RWPE2 (cell line): ENCODE measurements around the gene STXBP4.

Experiments
- ATAC-seq: fragments of 200-7000 bp; cut with Tn5 transposase; 3 replicates; pipeline ENCODE4 v1.9.1; 2021; ENCODE audit warnings: low read depth
- DNase-seq: peaks from one replicate; pipeline ENCODE4 v3.0.0-alpha.2; 2020; ENCODE audit warnings: low spot score
- H3K27ac ChIP-seq: fragments of 450-650 bp; 2 replicates; pipeline ENCODE4 v1.5.1; 2017; ENCODE audit warnings: mild to moderate bottlenecking; ENCODE audit not compliant: poor library complexity, severe bottlenecking
- H3K27me3 ChIP-seq: fragments of 250-450 bp; sonication (Bioruptor Pico); 2 replicates; pipeline ENCODE4 v1.5.1; 2021; ENCODE audit warnings: mild to moderate bottlenecking, moderate library complexity; ENCODE audit not compliant: insufficient read depth, poor library complexity, severe bottlenecking
- H3K36me3 ChIP-seq: fragments of 250-450 bp; sonication (Bioruptor Pico); 2 replicates; pipeline ENCODE4 v1.5.1; 2020; ENCODE audit warnings: low read depth, mild to moderate bottlenecking, moderate library complexity
- H3K4me1 ChIP-seq: fragments of 250-450 bp; sonication (Bioruptor Pico); 2 replicates; pipeline ENCODE4 v1.5.1; 2021; ENCODE audit warnings: mild to moderate bottlenecking, moderate library complexity; ENCODE audit not compliant: insufficient read depth, poor library complexity, severe bottlenecking
- H3K4me3 ChIP-seq: fragments of 250-450 bp; sonication (Bioruptor Pico); 2 replicates; pipeline ENCODE4 v1.5.1; 2021; ENCODE audit warnings: mild to moderate bottlenecking, moderate library complexity; ENCODE audit not compliant: severe bottlenecking
- H3K9me3 ChIP-seq: fragments of 250-450 bp; sonication (Bioruptor Pico); 2 replicates; pipeline ENCODE4 v1.5.1; 2021; ENCODE audit warnings: mild to moderate bottlenecking, moderate library complexity; ENCODE audit not compliant: severe bottlenecking
- TF ChIP-seq, protein P1 (sequence below): fragments of 450-650 bp; IDR thresholded peaks from one replicate; pipeline ENCODE4 v1.5.1; 2017; ENCODE audit warnings: mild to moderate bottlenecking, moderate library complexity; ENCODE audit not compliant: poor library complexity, severe bottlenecking

STXBP4 gene

GRCh38 chr17:55089256-55089655, 120.7 kb downstream of the STXBP4 start:
- DNase-seq (no peak), ATAC-seq (no peak)
- Histone ChIP-seq H3K27me3 (no peaks in the 10 kb centered on the region), H3K36me3 (no peaks in the 10 kb centered on the region), H3K9me3 (no peaks in the 10 kb centered on the region), H3K4me3 (no peak overlapping the region), H3K27ac (no peak overlapping the region), H3K4me1 (no peaks in the 10 kb centered on the region)
- TF ChIP-seq, protein P1, sequence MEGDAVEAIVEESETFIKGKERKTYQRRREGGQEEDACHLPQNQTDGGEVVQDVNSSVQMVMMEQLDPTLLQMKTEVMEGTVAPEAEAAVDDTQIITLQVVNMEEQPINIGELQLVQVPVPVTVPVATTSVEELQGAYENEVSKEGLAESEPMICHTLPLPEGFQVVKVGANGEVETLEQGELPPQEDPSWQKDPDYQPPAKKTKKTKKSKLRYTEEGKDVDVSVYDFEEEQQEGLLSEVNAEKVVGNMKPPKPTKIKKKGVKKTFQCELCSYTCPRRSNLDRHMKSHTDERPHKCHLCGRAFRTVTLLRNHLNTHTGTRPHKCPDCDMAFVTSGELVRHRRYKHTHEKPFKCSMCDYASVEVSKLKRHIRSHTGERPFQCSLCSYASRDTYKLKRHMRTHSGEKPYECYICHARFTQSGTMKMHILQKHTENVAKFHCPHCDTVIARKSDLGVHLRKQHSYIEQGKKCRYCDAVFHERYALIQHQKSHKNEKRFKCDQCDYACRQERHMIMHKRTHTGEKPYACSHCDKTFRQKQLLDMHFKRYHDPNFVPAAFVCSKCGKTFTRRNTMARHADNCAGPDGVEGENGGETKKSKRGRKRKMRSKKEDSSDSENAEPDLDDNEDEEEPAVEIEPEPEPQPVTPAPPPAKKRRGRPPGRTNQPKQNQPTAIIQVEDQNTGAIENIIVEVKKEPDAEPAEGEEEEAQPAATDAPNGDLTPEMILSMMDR, result no peak

GRCh38 chr17:55090079-55090492, 121.5 kb downstream of the STXBP4 start:
- Histone ChIP-seq H3K9me3 (no peaks in the 10 kb centered on the region), H3K4me1 (no peaks in the 10 kb centered on the region), H3K27me3 (no peaks in the 10 kb centered on the region), H3K36me3 (no peaks in the 10 kb centered on the region), H3K27ac (no peak overlapping the region), H3K4me3 (no peak overlapping the region)
- DNase-seq, result no peak
- ATAC-seq, result 0 out of 3 replicates have a peak, but pooled peaks have one; percentile 27
- TF ChIP-seq, protein P1, result no peak

GRCh38 chr17:55093353-55093752, 124.8 kb downstream of the STXBP4 start:
- Histone ChIP-seq H3K36me3 (no peaks in the 10 kb centered on the region), H3K27ac (no peak overlapping the region), H3K27me3 (no peaks in the 10 kb centered on the region), H3K4me1 (no peaks in the 10 kb centered on the region), H3K9me3 (peaks cover 4% of the 10 kb centered on the region), H3K4me3 (no peak overlapping the region)
- TF ChIP-seq, protein P1, result no peak
- ATAC-seq (no peak), DNase-seq (no peak)

DNA sequence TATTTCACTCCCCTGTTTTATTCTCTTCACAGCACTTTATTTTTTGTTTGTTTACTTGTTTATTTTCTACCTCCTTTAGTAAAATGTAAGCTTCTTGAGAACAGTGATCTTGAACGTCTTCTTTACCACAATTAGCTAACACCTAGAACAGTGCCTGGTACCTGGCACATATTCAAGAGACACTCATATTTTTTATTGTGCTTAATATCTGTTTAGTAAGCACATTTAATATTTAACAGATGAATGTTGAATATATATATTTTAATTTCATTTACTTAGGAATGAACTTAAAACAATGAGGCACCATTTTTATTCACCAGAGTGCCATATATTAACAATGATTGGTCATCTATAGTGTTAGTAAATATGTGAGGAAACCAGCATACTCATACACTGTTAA, 130.2 kb downstream of the STXBP4 start:
- no peaks in the 10 kb centered on the region for H3K27me3 ChIP-seq
- TF ChIP-seq, protein P1, result no peak
- no peaks in the 10 kb centered on the region for H3K4me1 ChIP-seq
- no peak for DNase-seq
- no peak overlapping the region for H3K27ac ChIP-seq
- no peak for ATAC-seq
- peaks cover 4% of the 10 kb centered on the region for H3K9me3 ChIP-seq
- H3K36me3 ChIP-seq, result no peaks in the 10 kb centered on the region
- no peak overlapping the region for H3K4me3 ChIP-seq

DNA sequence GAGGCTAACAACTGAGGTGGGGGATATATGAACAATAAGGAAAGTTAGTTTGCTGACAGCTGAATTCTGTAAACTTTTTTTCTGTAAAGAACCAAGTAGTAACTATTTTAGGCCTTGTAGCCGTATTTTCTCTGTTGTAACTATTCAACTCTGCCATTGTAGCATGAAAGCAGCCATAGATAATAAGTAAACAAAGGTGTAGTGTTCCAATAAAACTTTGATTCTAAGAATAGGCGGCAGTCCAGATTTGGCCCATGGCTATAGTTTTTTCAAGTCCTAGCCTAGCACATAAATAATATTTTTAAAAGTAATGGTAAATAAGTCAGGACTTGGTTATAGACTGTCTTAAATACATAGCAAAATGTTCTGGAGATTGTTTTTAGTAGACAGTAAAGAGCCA, 142.0 kb downstream of the STXBP4 start:
- no peak overlapping the region for H3K27ac ChIP-seq
- no peak for ATAC-seq
- no peaks in the 10 kb centered on the region for H3K9me3 ChIP-seq
- no peaks in the 10 kb centered on the region for H3K4me1 ChIP-seq
- H3K27me3 ChIP-seq, result no peaks in the 10 kb centered on the region
- no peak for DNase-seq
- TF ChIP-seq, protein P1, result no peak
- no peaks in the 10 kb centered on the region for H3K36me3 ChIP-seq
- H3K4me3 ChIP-seq, result no peak overlapping the region
